GM20000 (cell line): ENCODE data around the gene TGFBR3.

Source experiments
- DNase-seq: peaks from one replicate; pipeline ENCODE4 v3.0.0; 2012; ENCODE audit warnings: low spot score
- CTCF ChIP-seq: IDR thresholded peaks from 2 replicates; pipeline ENCODE4 v1.5.1; 2012; ENCODE audit warnings: mild to moderate bottlenecking, control low read depth; ENCODE audit errors: extremely low read depth, missing control alignments

Gene TGFBR3

DNA sequence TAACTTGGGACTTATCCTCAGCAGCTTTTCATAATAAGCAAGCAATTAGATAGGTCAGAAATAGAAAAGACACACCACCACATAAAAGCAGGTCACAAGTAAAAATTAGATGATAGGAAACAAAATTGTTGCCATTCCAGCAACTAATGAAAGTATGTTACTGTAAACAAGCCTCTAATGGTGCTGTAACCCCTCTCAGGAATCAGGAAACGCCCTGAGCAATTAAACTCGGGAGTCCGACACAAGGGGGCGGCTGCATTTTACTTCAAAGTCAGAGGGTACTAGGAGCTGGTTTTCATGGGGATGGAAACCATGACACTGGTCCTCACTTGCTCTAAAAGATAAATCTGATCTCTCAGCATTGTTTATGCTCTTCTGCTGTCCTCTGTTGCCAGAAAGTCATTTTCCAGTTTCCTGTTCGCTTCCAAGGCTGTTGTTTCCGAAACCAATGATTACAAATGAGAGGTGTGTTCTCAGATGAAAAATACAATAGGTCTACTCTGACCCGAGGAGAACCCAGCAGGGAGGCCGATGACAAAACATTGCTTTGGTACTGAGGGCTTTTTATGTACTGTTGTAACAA lies 93.4 kb downstream of the TGFBR3 start:
- no peak for DNase-seq
- TF ChIP-seq CTCF: no peak

- no peak for DNase-seq
- no peak for TF ChIP-seq CTCF
Measured at GRCh38 chr1:91791691-91792488, 94.1 kb downstream of the TGFBR3 start.

- DNase-seq: no peak
- TF ChIP-seq CTCF: no peak
Measured at GRCh38 chr1:91791103-91791502, 94.8 kb downstream of the TGFBR3 start.

DNA sequence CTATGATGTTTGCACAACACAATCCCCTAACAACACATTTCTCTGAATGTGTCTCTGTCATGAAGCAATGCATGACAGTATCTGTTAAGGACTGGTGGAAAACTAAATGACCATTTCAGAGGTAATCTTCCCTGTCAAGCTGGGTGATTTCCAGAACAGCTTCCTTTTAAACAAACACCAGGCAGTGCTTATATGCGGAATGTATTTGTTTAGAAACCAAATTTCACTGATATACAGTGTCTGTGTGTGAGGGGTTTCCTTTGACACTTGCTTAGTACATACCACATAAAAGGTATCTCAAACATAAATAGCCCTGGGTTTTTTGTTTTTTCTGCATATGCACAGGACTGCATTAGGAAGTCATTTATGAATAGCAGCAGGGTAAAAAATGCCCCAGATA lies 95.6 kb downstream of the TGFBR3 start:
- no peak for DNase-seq
- no peak for TF ChIP-seq CTCF

- no peak for TF ChIP-seq CTCF
- no peak for DNase-seq
Measured at GRCh38 chr1:91789273-91789997, 96.5 kb downstream of the TGFBR3 start.

DNA sequence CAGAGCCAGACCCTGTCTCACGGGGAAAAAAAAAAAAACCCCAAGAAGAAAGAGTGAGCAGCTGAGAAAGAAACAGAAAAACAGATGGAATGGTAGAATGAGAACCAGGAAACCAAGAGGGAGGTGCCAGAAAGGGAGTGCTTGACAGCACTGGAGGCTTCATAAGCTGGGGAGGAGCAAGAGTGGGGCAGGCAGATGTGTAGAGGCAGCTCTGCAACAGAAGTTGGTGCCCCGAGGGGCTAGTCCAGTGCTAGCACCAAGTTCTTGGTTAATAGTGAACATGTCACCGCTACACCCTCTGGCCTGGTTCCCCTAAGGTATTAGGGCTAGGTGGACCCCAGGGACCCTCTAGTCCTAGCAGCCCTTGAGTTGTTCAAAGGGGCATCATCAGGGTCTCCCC lies 98.0 kb downstream of the TGFBR3 start:
- DNase-seq: no peak
- no peak for TF ChIP-seq CTCF

- no peak for TF ChIP-seq CTCF
- no peak for DNase-seq
Measured at GRCh38 chr1:91784616-91785015, 101.3 kb downstream of the TGFBR3 start.
